H1 (cell line): ENCODE measurements around the gene MXD1.

Experiments
- CBX5 ChIP-seq: fragments of 300-800, 300-1000 bp; sonication (generic); IDR thresholded peaks from 2 replicates; pipeline ENCODE4 v1.7.1; 2016; ENCODE audit warnings: antibody characterized with exemption, low read length, low read depth
- CTCF ChIP-seq, 3 experiments: IDR thresholded peaks; 1 replicate in 2 of 3; 2 replicates in 1 of 3; pipeline versions ENCODE4 v1.5.1 to v1.6.1; 2011; ENCODE audit warnings: low read length in 3 of 3, mild to moderate bottlenecking in 3 of 3, inconsistent platforms in 2 of 3, low read depth in 1 of 3, moderate library complexity in 1 of 3; ENCODE audit not compliant: insufficient read depth in 1 of 3; ENCODE audit errors: control extremely low read depth in 1 of 3
- EGR1 ChIP-seq: IDR thresholded peaks from 2 replicates; pipeline ENCODE4 v1.6.1; 2011; ENCODE audit warnings: low read depth, low read length, borderline replicate concordance
- EZH2 ChIP-seq: fragments of 200-600 bp; sonication (generic); IDR thresholded peaks from 2 replicates; pipeline ENCODE4 v1.7.1; 2012; ENCODE audit warnings: low read depth, mild to moderate bottlenecking, moderate library complexity, low read length, inconsistent platforms; ENCODE audit not compliant: severe bottlenecking
- MAX ChIP-seq: IDR thresholded peaks from 2 replicates; pipeline ENCODE4 v1.6.1; 2012; ENCODE audit warnings: inconsistent platforms
- RAD21 ChIP-seq, 2 experiments: IDR thresholded peaks in 1 of 2; conservative IDR thresholded peaks in 1 of 2; 2 replicates each; pipeline ENCODE4 v1.6.1; 2011; ENCODE audit warnings: low read depth in 2 of 2, low read length in 2 of 2, improper control_type of control experiment in 1 of 2, inconsistent platforms in 1 of 2, mild to moderate bottlenecking in 1 of 2, moderate library complexity in 1 of 2

GRCh38 chr2:69977186-69977585, 62.3 kb downstream of the MXD1 start:
- no peak for TF ChIP-seq EGR1
- no peak for TF ChIP-seq CTCF (IDR thresholded peaks at IDR 0.05; ENCODE audit: control extremely low read depth in 1 of 3, insufficient read depth in 1 of 3, low read depth in 1 of 3, low read length in 3 of 3)
- TF ChIP-seq RAD21 (IDR thresholded peaks at IDR 0.05 in 1 of 2, conservative IDR thresholded peaks at IDR 0.05 in 1 of 2; ENCODE audit: low read depth in 2 of 2, low read length in 2 of 2) = no peak
- TF ChIP-seq EZH2 = no peak
- no peak for TF ChIP-seq MAX
- TF ChIP-seq CBX5 = no peak
